B cell (primary cell): ENCODE results near the gene SRC.

Experiments
- EZH2 ChIP-seq: IDR thresholded peaks from 2 replicates; pipeline ENCODE4 v1.6.1; 2012; ENCODE audit warnings: borderline replicate concordance, low read depth, mild to moderate bottlenecking, moderate library complexity, low read length; ENCODE audit not compliant: insufficient read depth, poor library complexity, severe bottlenecking
- TF ChIP-seq, protein P1 (sequence below): fragments of 200-600 bp; IDR thresholded peaks from one replicate; pipeline ENCODE4 v1.8.0; 2022; ENCODE audit warnings: antibody characterized with exemption, mild to moderate bottlenecking

DNA sequence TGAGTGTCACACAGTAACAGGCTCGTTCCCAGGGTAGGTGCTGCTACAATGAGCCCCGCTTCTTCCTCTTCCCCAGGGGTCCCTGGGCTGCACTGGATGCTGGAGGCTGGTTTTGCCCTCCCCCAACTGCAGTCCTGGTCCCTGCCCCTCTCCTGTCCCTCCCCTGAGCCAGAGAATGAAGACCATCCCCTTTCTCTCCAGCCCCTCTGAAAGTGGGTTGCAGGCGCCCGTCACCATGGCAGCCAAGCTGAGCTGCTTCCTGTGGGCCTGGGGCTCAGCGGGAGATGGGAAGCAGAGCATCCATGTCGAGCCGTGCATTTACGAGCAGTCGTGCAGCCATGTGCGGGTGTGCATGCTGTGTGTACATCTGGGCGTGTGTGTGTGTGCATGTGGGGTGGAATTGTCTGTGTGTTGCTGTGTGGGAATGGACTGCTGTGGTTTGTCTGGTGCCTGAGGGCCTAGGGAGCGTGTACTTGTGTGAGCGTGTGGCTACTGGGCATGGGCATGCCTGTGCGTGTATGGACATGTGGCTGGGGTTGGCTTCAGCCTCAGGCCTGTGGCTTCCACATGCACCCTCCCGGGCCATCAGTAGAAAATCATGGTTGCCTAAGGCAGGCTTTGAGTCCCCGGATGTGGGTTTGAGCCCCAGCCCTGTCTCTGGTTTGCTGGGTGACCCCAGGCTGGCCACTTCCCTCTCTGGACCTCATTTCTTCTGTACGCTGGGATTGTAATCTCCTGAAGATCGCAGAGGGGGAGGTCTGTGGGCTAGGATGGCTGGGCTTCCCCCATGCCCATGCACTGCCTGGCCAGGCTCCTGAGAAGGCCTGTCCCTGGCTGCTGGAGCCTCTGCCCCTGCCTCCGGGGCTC, 48.8 kb downstream of the SRC start:
- TF ChIP-seq EZH2 = no peak
- TF ChIP-seq, protein P1, sequence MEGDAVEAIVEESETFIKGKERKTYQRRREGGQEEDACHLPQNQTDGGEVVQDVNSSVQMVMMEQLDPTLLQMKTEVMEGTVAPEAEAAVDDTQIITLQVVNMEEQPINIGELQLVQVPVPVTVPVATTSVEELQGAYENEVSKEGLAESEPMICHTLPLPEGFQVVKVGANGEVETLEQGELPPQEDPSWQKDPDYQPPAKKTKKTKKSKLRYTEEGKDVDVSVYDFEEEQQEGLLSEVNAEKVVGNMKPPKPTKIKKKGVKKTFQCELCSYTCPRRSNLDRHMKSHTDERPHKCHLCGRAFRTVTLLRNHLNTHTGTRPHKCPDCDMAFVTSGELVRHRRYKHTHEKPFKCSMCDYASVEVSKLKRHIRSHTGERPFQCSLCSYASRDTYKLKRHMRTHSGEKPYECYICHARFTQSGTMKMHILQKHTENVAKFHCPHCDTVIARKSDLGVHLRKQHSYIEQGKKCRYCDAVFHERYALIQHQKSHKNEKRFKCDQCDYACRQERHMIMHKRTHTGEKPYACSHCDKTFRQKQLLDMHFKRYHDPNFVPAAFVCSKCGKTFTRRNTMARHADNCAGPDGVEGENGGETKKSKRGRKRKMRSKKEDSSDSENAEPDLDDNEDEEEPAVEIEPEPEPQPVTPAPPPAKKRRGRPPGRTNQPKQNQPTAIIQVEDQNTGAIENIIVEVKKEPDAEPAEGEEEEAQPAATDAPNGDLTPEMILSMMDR = no peak
